Measurements from ENCODE around the gene VTI1A. TPM values are rescaled to one million over a fixed set of nuclear protein-coding genes. Genes with fewer than 3 reads are reported as not detected.
"Not testable (repeated sequence)": the region's sequence is repeated elsewhere in the genome, so short reads cannot be mapped to it uniquely, and the experiment has no call there.

The VTI1A gene
- polyA plus RNA-seq, 1 donor from 2014 or later, result 28.7 TPM

GRCh38 chr10:112858986-112859651 lies 412.1 kb downstream of the VTI1A start:
- H3K9me2 ChIP-seq (ENCODE audit: insufficient read depth, low read length), result no peaks in the 10 kb centered on the region
- H3K4me3 ChIP-seq (ENCODE audit: low read length), result no peak overlapping the region
- H3K27ac ChIP-seq (ENCODE audit: low read length), result no peak overlapping the region
- H3K4me2 ChIP-seq (ENCODE audit: low read length), result no peak overlapping the region
- H3K9me3 ChIP-seq (ENCODE audit: low read length), result no peaks in the 10 kb centered on the region
- no peaks in the 10 kb centered on the region for H3K36me3 ChIP-seq (ENCODE audit: insufficient read depth, low read length)
- TF ChIP-seq SMC3 (conservative IDR thresholded peaks at IDR 0.05; ENCODE audit: poor library complexity) (no peak), CTCF (IDR thresholded peaks at IDR 0.05; ENCODE audit: poor library complexity, severe bottlenecking) (no peak), MXI1 (conservative IDR thresholded peaks at IDR 0.05; ENCODE audit: poor library complexity, severe bottlenecking) (no peak), POLR2AphosphoS5 (IDR thresholded peaks at IDR 0.05) (no peak), TAF1 (IDR thresholded peaks at IDR 0.05; ENCODE audit: low read depth) (no peak), RAD21 (conservative IDR thresholded peaks at IDR 0.05) (no peak), EZH2 (IDR thresholded peaks at IDR 0.05; ENCODE audit: borderline replicate concordance, insufficient read depth, low read length, poor library complexity, severe bottlenecking) (no peak), REST (IDR thresholded peaks at IDR 0.05; ENCODE audit: borderline replicate concordance) (no peak), EP300 (conservative IDR thresholded peaks at IDR 0.05; ENCODE audit: poor library complexity, severe bottlenecking) (no peak)
- no peaks in the 10 kb centered on the region for H3K27me3 ChIP-seq (ENCODE audit: insufficient read depth, low read depth, low read length)
- H4K20me1 ChIP-seq (ENCODE audit: insufficient read depth), result no peaks in the 10 kb centered on the region
- H3F3A ChIP-seq (ENCODE audit: insufficient read depth, low read length, poor library complexity, severe bottlenecking), result no peaks in the 10 kb centered on the region
- H2AFZ ChIP-seq (ENCODE audit: low read depth, low read length), result no peak overlapping the region
- H3K9ac ChIP-seq (ENCODE audit: low read length), result no peak overlapping the region
- H3K79me2 ChIP-seq (replicated peaks; ENCODE audit: insufficient read depth, low read length), result no peaks in the 10 kb centered on the region

GRCh38 chr10:112859793-112860192 lies 412.8 kb downstream of the VTI1A start:
- Histone ChIP-seq H3F3A (ENCODE audit: insufficient read depth, low read length, poor library complexity, severe bottlenecking) (no peaks in the 10 kb centered on the region), H3K9ac (ENCODE audit: low read length) (no peak overlapping the region), H4K20me1 (ENCODE audit: insufficient read depth) (no peaks in the 10 kb centered on the region), H3K4me2 (ENCODE audit: low read length) (no peak overlapping the region), H3K79me2 (replicated peaks; ENCODE audit: insufficient read depth, low read length) (no peaks in the 10 kb centered on the region), H3K27me3 (ENCODE audit: insufficient read depth, low read depth, low read length) (no peaks in the 10 kb centered on the region), H3K36me3 (ENCODE audit: insufficient read depth, low read length) (no peaks in the 10 kb centered on the region), H3K9me2 (ENCODE audit: insufficient read depth, low read length) (no peaks in the 10 kb centered on the region), H3K27ac (ENCODE audit: low read length) (no peak overlapping the region), H3K4me3 (ENCODE audit: low read length) (no peak overlapping the region), H2AFZ (ENCODE audit: low read depth, low read length) (no peak overlapping the region), H3K9me3 (ENCODE audit: low read length) (no peaks in the 10 kb centered on the region)
- TF ChIP-seq TAF1 (IDR thresholded peaks at IDR 0.05; ENCODE audit: low read depth) (no peak), POLR2AphosphoS5 (IDR thresholded peaks at IDR 0.05) (no peak)

- not testable (repeated sequence) for H3K9me2 ChIP-seq (ENCODE audit: insufficient read depth, low read length); H3K9me3 ChIP-seq (ENCODE audit: low read length); H3F3A ChIP-seq (ENCODE audit: insufficient read depth, low read length, poor library complexity, severe bottlenecking); H3K4me2 ChIP-seq (ENCODE audit: low read length); H3K4me3 ChIP-seq (ENCODE audit: low read length); H3K27me3 ChIP-seq (ENCODE audit: insufficient read depth, low read depth, low read length); H3K9ac ChIP-seq (ENCODE audit: low read length); H4K20me1 ChIP-seq (ENCODE audit: insufficient read depth); H3K27ac ChIP-seq (ENCODE audit: low read length); H2AFZ ChIP-seq (ENCODE audit: low read depth, low read length); H3K36me3 ChIP-seq (ENCODE audit: insufficient read depth, low read length); H3K79me2 ChIP-seq (replicated peaks; ENCODE audit: insufficient read depth, low read length)
These were observed 416.4 kb downstream of the VTI1A start for GRCh38 chr10:112863461-112863860.

Small RNA genes lying within 50 kb of the gene (small RNA-seq; reads per million reads assigned to genes)
- 0 reads per million in 3 experiments for gene AC022018.1
- gene MIR4295, result 0 reads per million in 3 experiments

Other genes with a start within 250 kb of the VTI1A start
- not detected in 2 replicates for gene TECTB, start 163.8 kb upstream of the VTI1A start, polyA plus RNA-seq
- not detected in 2 replicates for gene ACSL5, start 73.1 kb upstream of the VTI1A start, polyA plus RNA-seq
- 44.0 and 50.5 TPM in 2 replicates for gene ZDHHC6, start 301 bp upstream of the VTI1A start, polyA plus RNA-seq